Measurements from ENCODE around the gene ARL13B. TPM values are rescaled to one million over a fixed set of nuclear protein-coding genes. Genes with fewer than 3 reads are reported as not detected.

Gene ARL13B
- 6.0 to 9.3 TPM (median 9.3 TPM) in 3 replicates for total RNA-seq (2021)
- Bru-seq, nascent RNA: percentile 71 among the genes with signal in this experiment
- long read RNA-seq, experiment 1, transcript ARL13B-203 (10 exons, 2,453 nt): major isoform, 16 of 46 reads
- long read RNA-seq, experiment 1, partial matches to known transcripts: 4 of 46 reads
- long read RNA-seq, experiment 1, other reads (novel, unspliced or antisense): 20 of 46 reads
- long read RNA-seq, experiment 2, partial matches to known transcripts: 1 of 8 reads
- long read RNA-seq, experiment 2, other reads (novel, unspliced or antisense): 3 of 8 reads
- long read RNA-seq, experiment 3, partial matches to known transcripts: 2 of 6 reads
- long read RNA-seq, experiment 3, other reads (novel, unspliced or antisense): 3 of 6 reads

GRCh38 chr3:93979850-93980676 is at the start of gene ARL13B:
Gene ARL13B (plus strand): TSS chr3:93980155. CDS start chr3:93980424, 269 bp downstream.
- DNase-seq (ENCODE audit: low spot score) (peak; percentile 95), ATAC-seq (peak; percentile 100)
- Mint-ChIP-seq H3K27ac (peak within 1 kb of the TSS; percentile 79), H3K4me1 (peaks cover 12% of the 10 kb centered on the region), H3K4me3 (peak within 1 kb of the TSS; percentile 90), H3K27me3 (ENCODE audit: low read depth) (peaks cover 14% of the 10 kb centered on the region), H3K9me3 (no peaks in the 10 kb centered on the region), H3K36me3 (no peaks in the 10 kb centered on the region)
- ChIA-PET POLR2A (interaction anchor here (1.1 kb wide), 1 partner anchor 83 kb away, joined by 3 read pairs; the partner anchor contains the start of genes DHFR2 and NSUN3), CTCF (interaction anchor here (0.5 to 1.0 kb wide), 3 partner anchors 9 to 122 kb away, joined by 3 to 6 read pairs (median 4); no protein-coding TSS in a partner anchor)
- TF ChIP-seq MAX (CRISPR knock-in tag; IDR thresholded peaks at IDR 0.05): peak; percentile 61; the same call in 1 of the 2 replicates
- no peak for TF ChIP-seq IRF1 (CRISPR knock-in tag; IDR thresholded peaks at IDR 0.05)
- peak; percentile 45; the same call in 1 of the 2 replicates for TF ChIP-seq FOXP1 (CRISPR knock-in tag; IDR thresholded peaks at IDR 0.05; ENCODE audit: borderline replicate concordance)
- TF ChIP-seq ZNF263 (CRISPR knock-in tag; IDR thresholded peaks at IDR 0.05; ENCODE audit: low read depth): no peak
- TF ChIP-seq ZNF121 (CRISPR knock-in tag; IDR thresholded peaks at IDR 0.05): peak; percentile 47; the same call in 1 of the 2 replicates
- peak; percentile 79 for TF ChIP-seq SP1 (CRISPR knock-in tag; conservative IDR thresholded peaks at IDR 0.05)
- no peak for TF ChIP-seq ZNF219 (CRISPR knock-in tag; IDR thresholded peaks at IDR 0.05; ENCODE audit: borderline replicate concordance)
- peak; percentile 42; the same call in 1 of the 2 replicates for TF ChIP-seq ETV6 (CRISPR knock-in tag; IDR thresholded peaks at IDR 0.05)
- TF ChIP-seq FOXK1 (CRISPR knock-in tag; IDR thresholded peaks at IDR 0.05): no peak
- TF ChIP-seq RORB (CRISPR knock-in tag; IDR thresholded peaks at IDR 0.05): no peak
- no peak for TF ChIP-seq SMAD4 (CRISPR knock-in tag; IDR thresholded peaks at IDR 0.05)
- TF ChIP-seq ZNF317 (CRISPR knock-in tag; IDR thresholded peaks at IDR 0.05; ENCODE audit: borderline replicate concordance, low read depth): no peak
- no peak for TF ChIP-seq ZMAT4 (CRISPR knock-in tag; IDR thresholded peaks at IDR 0.05)
- TF ChIP-seq GRHL2 (CRISPR knock-in tag; IDR thresholded peaks at IDR 0.05; ENCODE audit: insufficient replicate concordance, severe bottlenecking): no peak
- peak; percentile 49; the same call in 1 of the 2 replicates for TF ChIP-seq PRDM15 (CRISPR knock-in tag; IDR thresholded peaks at IDR 0.05)
- no peak for TF ChIP-seq STAT6 (CRISPR knock-in tag; conservative IDR thresholded peaks at IDR 0.05; ENCODE audit: low read depth)
- no peak for TF ChIP-seq ZNF396 (CRISPR knock-in tag; IDR thresholded peaks at IDR 0.05; ENCODE audit: borderline replicate concordance)
- TF ChIP-seq FOXP4 (CRISPR knock-in tag; IDR thresholded peaks at IDR 0.05): peak; percentile 77
- TF ChIP-seq EMX1 (CRISPR knock-in tag; IDR thresholded peaks at IDR 0.05): no peak
- no peak for TF ChIP-seq ZNF532 (CRISPR knock-in tag; IDR thresholded peaks at IDR 0.05; ENCODE audit: borderline replicate concordance)

All from WTC11 (cell line).